Skin epidermis (tissue), 12 donors: ENCODE results near the gene TBC1D9.

Source experiments
- H3K27ac ChIP-seq, 21 experiments: fragments of 200-600 bp; sonication (generic) in 11 of 21; one replicate each; pipeline ENCODE4 v1.5.0; 2020; ENCODE audit warnings: mild to moderate bottlenecking in 3 of 21, inconsistent platforms in 2 of 21, moderate library complexity in 2 of 21
- H3K4me3 ChIP-seq, 7 experiments: fragments of 200-600 bp; sonication (generic) in 2 of 7; one replicate each; pipeline ENCODE4 v1.5.0; 2020; ENCODE audit warnings: inconsistent platforms in 2 of 7, mild to moderate bottlenecking in 2 of 7, moderate library complexity in 1 of 7

The TBC1D9 gene

GRCh38 chr4:140639066-140639465 is 117.1 kb downstream of the TBC1D9 start:
- Histone ChIP-seq H3K27ac (no peak overlapping the region), H3K4me3 (no peak overlapping the region)

DNA sequence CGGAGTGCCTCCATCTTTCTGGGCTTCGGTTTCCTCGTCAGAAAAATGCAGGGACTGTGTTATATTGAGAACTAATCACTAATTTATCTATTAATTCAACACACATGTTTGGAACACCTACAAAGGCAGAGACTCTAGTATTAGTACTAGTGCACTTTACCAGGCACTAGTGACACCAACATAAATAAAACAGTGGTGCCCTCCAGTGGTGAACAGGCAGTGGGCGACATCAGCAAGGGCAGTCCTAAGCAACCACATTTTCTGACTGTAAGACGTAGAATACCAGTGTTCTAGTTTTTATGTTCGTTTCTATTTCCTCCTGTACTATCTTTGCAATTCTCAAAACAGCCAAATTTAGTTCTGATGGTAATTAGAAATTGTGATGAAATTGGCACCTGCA is 118.3 kb downstream of the TBC1D9 start:
- Histone ChIP-seq H3K4me3 (no peak overlapping the region), H3K27ac (no peak overlapping the region)

- H3K27ac ChIP-seq: no peak overlapping the region
- no peak overlapping the region for H3K4me3 ChIP-seq
Measured at GRCh38 chr4:140635606-140636005, 120.6 kb downstream of the TBC1D9 start.

DNA sequence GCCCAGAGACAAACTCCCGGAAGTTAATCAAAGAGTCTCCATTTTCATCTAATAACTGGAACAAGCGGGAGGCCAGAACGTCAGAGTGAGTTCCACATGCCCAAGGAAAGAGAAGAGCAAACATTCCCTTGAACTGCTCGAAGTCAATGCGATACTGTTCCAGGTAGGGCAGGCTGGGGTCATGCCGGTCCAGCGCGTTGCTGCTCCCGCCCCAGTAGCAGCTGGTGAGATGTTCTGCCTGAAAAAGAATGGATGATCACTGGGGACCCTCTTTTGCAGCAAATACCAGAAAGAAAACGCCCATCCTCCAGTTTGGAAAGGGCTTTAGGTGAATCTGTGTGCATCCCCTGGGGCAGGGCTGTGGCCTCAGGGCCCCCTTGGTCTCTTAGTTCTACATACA is 122.2 kb downstream of the TBC1D9 start:
- no peak overlapping the region for H3K27ac ChIP-seq
- H3K4me3 ChIP-seq: no peak overlapping the region

- no peak overlapping the region for H3K27ac ChIP-seq
- no peak overlapping the region for H3K4me3 ChIP-seq
Measured at GRCh38 chr4:140633124-140633523, 123.1 kb downstream of the TBC1D9 start.

- no peak overlapping the region for H3K27ac ChIP-seq
- H3K4me3 ChIP-seq: no peak overlapping the region
Measured at GRCh38 chr4:140630246-140630645, 125.9 kb downstream of the TBC1D9 start.

DNA sequence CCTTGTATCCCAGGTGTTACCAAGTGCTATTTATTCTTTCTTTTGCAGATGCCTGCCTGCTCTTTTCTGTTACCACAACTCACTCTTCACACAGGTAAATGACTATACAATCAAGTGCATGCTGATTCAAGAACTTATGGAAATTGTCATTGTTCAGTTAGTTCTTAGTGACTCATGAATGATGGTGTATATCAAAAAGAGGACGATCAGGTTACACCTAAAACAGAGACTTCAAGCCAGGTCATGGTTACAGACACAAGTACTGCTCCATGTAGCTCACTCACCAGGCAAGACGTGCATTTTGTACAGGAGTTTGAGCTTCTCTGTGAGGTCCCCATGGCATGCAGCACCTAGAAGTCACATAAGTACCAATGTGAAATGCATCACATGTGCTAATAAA is 128.2 kb downstream of the TBC1D9 start:
- no peak overlapping the region for H3K4me3 ChIP-seq
- H3K27ac ChIP-seq: no peak overlapping the region

GRCh38 chr4:140626661-140627376 is 129.4 kb downstream of the TBC1D9 start:
- Histone ChIP-seq H3K4me3 (no peak overlapping the region), H3K27ac (no peak overlapping the region)

GRCh38 chr4:140622333-140622958 is 133.7 kb downstream of the TBC1D9 start:
- H3K4me3 ChIP-seq: no peak overlapping the region
- H3K27ac ChIP-seq: no peak overlapping the region

GRCh38 chr4:140621161-140621560 is 135.0 kb downstream of the TBC1D9 start:
- H3K27ac ChIP-seq: no peak overlapping the region

DNA sequence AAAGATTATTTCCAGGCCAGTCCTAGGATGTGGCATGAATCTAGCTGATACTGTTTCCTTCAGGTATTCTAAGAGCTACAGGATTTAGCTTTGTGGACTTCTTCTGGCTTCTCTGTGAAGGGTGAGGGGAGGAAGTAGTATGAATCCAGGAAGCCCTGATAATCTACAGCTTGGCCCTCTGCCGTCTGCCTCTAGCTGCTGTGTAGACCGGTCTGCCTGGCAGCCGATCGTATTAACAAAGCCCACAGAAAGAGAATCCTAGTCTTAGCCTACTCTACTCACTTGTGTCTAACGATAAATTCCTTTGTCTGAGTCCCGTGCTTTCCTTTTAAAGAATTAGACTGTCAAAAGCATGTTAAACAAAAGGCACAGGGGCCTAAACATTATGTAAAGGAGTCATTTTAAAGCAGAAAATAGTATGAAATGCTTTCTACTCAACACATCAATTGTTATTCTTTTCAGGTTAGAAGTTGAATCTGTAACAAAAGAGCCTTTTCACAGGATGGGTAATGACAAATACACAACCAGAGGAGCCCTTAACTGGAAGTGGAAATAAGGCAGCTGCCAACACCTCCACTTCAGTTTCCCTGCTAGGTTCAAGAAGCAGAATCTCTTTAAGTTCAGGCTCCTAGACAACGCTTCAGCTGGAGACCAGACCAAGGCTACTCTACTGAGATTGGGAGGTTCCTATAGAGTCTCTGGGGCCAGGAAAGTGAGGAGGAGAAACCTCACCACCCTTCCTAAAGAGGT is 138.5 kb downstream of the TBC1D9 start:
- no peak overlapping the region for H3K27ac ChIP-seq
- H3K4me3 ChIP-seq: no peak overlapping the region

More at GRCh38 chr4:140621161-140621560, 135.0 kb downstream of the TBC1D9 start:
- no peak overlapping the region for H3K4me3 ChIP-seq

GRCh38 chr4:140615451-140615850 is 140.7 kb downstream of the TBC1D9 start:
- H3K27ac ChIP-seq: no peak overlapping the region
- no peak overlapping the region for H3K4me3 ChIP-seq

GRCh38 chr4:140612357-140612756 is 143.8 kb downstream of the TBC1D9 start:
- no peak overlapping the region for H3K27ac ChIP-seq
- H3K4me3 ChIP-seq: no peak overlapping the region

GRCh38 chr4:140611854-140612253 is 144.3 kb downstream of the TBC1D9 start:
- Histone ChIP-seq H3K4me3 (no peak overlapping the region), H3K27ac (no peak overlapping the region)

DNA sequence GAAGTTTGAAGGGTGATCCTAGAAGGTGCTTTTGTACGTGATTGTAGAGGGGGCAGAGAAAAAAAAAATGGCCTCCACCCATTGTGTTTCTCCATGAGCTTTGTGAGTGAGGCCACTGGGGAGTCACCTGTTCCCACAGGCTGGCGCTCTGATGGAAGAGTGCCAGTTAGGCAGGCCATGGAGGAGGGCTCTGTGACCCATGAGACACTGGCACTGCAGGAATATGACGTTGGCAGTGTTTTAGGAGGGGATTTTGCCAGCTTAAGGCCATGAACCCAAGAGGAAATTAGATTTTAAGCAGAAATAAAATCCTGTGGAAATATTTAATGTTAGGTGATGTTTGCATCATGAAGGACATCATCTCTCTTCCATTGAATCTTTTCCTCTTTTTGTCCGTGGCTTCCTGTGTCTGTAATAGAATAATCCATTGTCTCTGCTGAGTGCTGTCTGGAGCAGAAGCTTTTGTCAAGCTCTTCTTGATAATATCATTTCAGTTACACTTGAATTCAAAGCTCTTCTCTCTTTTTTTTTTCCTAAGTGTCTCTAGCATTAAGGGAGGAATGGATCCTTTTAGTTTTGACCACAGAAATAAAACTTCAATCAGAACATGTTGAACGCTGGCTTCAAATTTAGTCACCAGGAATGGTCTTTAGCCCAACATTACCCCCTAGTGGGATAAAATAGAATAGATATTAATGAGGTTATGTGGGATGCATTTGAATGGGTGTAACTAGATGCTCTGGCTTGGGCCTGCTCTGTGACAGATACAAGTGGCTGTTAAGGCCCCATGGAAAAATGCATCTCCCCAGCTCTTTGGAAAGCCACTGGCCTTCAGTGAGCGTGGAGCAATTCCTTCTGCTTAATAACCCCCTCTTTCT is 146.4 kb downstream of the TBC1D9 start:
- Histone ChIP-seq H3K27ac (no peak overlapping the region), H3K4me3 (no peak overlapping the region)

DNA sequence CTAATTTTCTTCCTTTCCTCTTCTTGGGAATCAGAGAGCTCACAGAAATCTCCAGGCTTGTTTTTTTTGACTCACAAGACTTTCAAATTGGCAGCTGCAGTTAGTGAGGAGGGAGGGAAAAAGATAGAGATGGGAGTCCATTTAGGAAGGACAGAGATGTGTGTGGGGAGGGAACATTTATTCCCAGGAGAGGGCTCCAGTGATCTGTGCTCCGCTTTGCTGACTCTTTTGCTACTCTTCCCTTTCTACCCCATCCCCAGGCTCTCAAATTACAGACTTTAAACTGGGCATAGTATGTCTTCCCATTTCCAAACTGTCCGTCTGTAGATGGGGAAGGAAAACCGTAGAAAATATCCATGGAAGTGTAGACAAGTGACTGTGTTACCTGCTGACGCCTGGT is 148.3 kb downstream of the TBC1D9 start:
- no peak overlapping the region for H3K27ac ChIP-seq
- no peak overlapping the region for H3K4me3 ChIP-seq

GRCh38 chr4:140604544-140604943 is 151.6 kb downstream of the TBC1D9 start:
- Histone ChIP-seq H3K27ac (no peak overlapping the region), H3K4me3 (no peak overlapping the region)

DNA sequence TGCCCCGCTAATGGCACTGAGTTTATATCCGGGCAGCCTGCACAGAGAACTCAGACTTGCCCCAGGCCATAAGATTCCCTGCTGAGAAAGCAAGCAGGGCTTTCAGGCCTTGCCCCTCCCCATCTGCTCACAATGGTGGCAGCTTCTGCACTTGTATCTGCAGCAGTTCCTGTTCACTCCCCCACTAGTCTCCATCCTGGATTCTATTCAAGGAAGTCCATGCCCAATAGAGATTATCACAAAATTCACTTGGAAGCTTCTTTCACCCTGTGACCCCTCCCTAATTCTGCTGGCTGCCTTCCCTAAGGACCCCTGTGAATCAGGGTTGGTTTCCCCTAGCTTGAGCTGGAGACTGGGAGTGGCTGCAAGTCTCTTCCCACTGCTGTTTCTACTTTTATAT is 152.9 kb downstream of the TBC1D9 start:
- H3K27ac ChIP-seq: no peak overlapping the region
- no peak overlapping the region for H3K4me3 ChIP-seq

GRCh38 chr4:140602714-140603113 is 153.5 kb downstream of the TBC1D9 start:
- Histone ChIP-seq H3K27ac (no peak overlapping the region), H3K4me3 (no peak overlapping the region)

- Histone ChIP-seq H3K4me3 (no peak overlapping the region), H3K27ac (no peak overlapping the region)
Measured at GRCh38 chr4:140600408-140600807, 155.8 kb downstream of the TBC1D9 start.
